Parathyroid adenoma (tissue), 2 donors: ENCODE results near the gene THEM4.

Experiments used
- H2AFZ ChIP-seq: fragments of 300-600 bp; sonication (generic); one replicate; pipeline ENCODE4 v1.7.0; 2017; ENCODE audit warnings: antibody characterized with exemption, mild to moderate bottlenecking
- H3K27ac ChIP-seq: fragments of 300-600 bp; sonication (generic); one replicate; pipeline ENCODE4 v1.7.0; 2017
- H3K27me3 ChIP-seq: fragments of 300-600 bp; sonication (generic); one replicate; pipeline ENCODE4 v1.7.0; 2017; ENCODE audit warnings: low read length; ENCODE audit not compliant: control insufficient read depth, insufficient read depth
- H3K36me3 ChIP-seq: fragments of 300-600 bp; sonication (generic); one replicate; pipeline ENCODE4 v1.7.0; 2017; ENCODE audit warnings: low read length; ENCODE audit not compliant: control insufficient read depth, insufficient read depth
- H3K4me1 ChIP-seq: fragments of 300-600 bp; sonication (generic); one replicate; pipeline ENCODE4 v1.7.0; 2017; ENCODE audit warnings: control low read depth
- H3K4me2 ChIP-seq: fragments of 300-600 bp; sonication (generic); one replicate; pipeline ENCODE4 v1.7.0; 2017; ENCODE audit warnings: low read length
- H3K4me3 ChIP-seq: fragments of 300-600 bp; sonication (generic); one replicate; pipeline ENCODE4 v1.7.0; 2017; ENCODE audit warnings: low read depth, low read length
- H3K79me2 ChIP-seq: fragments of 300-600 bp; sonication (generic); one replicate; pipeline ENCODE4 v1.7.0; 2017; ENCODE audit warnings: control low read depth
- H3K9ac ChIP-seq: fragments of 300-600 bp; sonication (generic); one replicate; pipeline ENCODE4 v1.7.0; 2017; ENCODE audit warnings: mild to moderate bottlenecking
- H3K9me3 ChIP-seq: fragments of 300-600 bp; sonication (generic); one replicate; pipeline ENCODE4 v1.7.0; 2017; ENCODE audit warnings: low read length; ENCODE audit not compliant: control insufficient read depth
- TF ChIP-seq, protein P1 (sequence below): fragments of 300-600 bp; sonication (generic); IDR thresholded peaks from one replicate; pipeline ENCODE4 v1.7.0; 2017; ENCODE audit warnings: antibody characterized with exemption, mild to moderate bottlenecking
- donor health status: primary hyperparathyroidism.

THEM4 gene

DNA sequence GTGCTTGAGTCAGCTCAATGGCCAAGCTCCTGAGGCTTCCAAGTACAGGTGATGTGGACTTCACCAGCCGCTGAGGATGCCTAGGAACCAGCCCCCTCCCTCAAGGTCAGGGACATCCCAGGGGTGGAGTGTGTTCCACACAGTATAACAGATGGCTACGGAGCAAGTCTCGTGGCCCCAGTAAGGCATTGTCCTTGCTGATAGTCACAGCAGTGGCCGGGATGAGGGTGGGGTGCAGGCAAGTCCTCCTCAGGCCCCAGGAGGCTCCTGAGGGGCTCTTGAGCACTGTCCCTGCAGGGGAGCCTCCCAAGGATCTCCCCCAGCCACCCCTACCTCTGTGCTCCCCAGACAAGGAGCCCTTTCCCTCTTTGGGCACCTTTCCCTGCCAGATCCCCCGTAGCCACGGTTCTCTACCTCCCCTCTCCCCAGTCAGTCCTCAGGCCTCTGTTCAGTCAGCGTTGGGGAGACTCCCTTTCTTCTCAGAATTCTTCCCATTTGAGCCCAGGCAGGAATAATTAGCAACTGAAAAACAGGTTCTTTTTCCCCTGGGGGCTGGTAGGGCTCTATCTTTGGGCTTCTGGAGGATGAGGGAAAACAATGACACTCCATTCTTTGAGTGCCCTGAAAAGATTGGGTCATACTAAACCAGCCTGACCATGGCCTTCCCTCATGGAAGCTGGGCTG, 48.7 kb downstream of the THEM4 start:
- TF ChIP-seq, protein P1, sequence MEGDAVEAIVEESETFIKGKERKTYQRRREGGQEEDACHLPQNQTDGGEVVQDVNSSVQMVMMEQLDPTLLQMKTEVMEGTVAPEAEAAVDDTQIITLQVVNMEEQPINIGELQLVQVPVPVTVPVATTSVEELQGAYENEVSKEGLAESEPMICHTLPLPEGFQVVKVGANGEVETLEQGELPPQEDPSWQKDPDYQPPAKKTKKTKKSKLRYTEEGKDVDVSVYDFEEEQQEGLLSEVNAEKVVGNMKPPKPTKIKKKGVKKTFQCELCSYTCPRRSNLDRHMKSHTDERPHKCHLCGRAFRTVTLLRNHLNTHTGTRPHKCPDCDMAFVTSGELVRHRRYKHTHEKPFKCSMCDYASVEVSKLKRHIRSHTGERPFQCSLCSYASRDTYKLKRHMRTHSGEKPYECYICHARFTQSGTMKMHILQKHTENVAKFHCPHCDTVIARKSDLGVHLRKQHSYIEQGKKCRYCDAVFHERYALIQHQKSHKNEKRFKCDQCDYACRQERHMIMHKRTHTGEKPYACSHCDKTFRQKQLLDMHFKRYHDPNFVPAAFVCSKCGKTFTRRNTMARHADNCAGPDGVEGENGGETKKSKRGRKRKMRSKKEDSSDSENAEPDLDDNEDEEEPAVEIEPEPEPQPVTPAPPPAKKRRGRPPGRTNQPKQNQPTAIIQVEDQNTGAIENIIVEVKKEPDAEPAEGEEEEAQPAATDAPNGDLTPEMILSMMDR = no peak
- H3K4me1 ChIP-seq = no peaks in the 10 kb centered on the region
- no peak overlapping the region for H3K9ac ChIP-seq

DNA sequence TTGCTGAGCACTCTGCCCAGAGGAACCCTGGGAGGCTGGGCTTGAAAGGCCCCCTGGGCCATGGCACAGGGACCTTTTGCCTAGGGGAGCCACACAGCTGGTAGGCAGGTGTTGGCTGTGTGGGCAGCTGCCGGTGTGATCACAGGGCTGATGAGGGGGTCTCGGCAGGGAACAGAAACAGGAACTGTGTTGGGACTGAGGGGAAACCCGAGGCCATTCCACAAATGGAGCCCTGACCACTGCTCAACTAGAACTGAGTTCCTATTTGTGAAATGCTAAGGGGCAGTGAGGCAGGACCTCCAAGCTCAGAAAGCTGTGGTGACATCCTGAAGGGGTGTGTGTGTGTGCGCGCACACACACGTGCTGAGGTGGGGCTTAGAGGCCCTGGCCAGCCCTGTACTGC, 49.4 kb downstream of the THEM4 start:
- Histone ChIP-seq H3K27ac (no peak overlapping the region), H3K36me3 (no peaks in the 10 kb centered on the region), H3K79me2 (no peaks in the 10 kb centered on the region), H3K4me2 (no peak overlapping the region), H3K4me1 (no peaks in the 10 kb centered on the region), H3K4me3 (no peak overlapping the region), H3K9me3 (no peaks in the 10 kb centered on the region), H2AFZ (no peak overlapping the region), H3K27me3 (no peaks in the 10 kb centered on the region), H3K9ac (no peak overlapping the region)
- TF ChIP-seq, protein P1 = no peak

More for the DNA sequence above, 48.7 kb downstream of the THEM4 start:
- Histone ChIP-seq H2AFZ (no peak overlapping the region), H3K4me3 (no peak overlapping the region), H3K4me2 (no peak overlapping the region), H3K79me2 (no peaks in the 10 kb centered on the region), H3K27ac (no peak overlapping the region), H3K9me3 (no peaks in the 10 kb centered on the region), H3K36me3 (no peaks in the 10 kb centered on the region), H3K27me3 (no peaks in the 10 kb centered on the region)

DNA sequence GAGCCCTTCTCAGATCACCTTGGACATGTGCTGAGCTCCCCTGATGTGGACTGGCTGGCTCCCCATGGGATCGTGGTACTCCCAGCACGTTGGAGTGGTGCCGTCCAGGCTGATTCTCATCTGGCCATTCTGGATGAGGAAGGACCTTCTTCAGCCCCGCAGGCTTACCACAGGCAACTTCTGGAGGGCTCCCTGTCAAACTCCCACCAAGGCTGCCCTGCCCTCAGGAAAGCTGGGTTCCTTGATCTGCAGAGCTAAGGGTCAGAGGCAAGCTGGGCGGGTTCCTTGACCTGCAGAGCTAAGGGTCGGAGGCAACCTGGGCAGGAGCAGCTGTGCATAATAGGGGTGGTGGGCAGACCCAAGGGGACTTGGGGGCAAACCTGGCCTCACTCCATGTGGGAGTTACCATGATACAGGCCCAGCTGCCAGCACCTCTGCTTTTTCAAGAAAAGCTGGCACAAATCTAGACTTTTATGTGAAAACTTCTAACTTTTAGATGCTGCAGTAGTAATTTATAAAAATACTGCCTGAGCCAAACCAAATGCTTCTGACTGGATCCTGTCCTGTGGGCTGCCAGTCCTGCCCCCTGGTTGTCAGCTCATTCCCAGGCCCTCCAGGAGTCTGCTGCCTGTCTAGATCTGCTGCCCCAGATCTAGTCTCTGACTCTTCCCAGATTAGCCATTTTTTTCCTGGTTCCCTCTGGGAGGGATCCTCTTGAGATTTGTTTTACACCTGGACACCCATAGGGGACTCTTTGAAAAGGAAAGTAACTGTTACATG, 50.2 kb downstream of the THEM4 start:
- Histone ChIP-seq H3K4me3 (no peak overlapping the region), H3K9me3 (no peaks in the 10 kb centered on the region), H3K27ac (no peak overlapping the region), H3K4me1 (no peaks in the 10 kb centered on the region), H3K9ac (no peak overlapping the region), H3K27me3 (no peaks in the 10 kb centered on the region), H3K79me2 (no peaks in the 10 kb centered on the region), H3K36me3 (no peaks in the 10 kb centered on the region), H3K4me2 (no peak overlapping the region), H2AFZ (no peak overlapping the region)
- TF ChIP-seq, protein P1 = no peak

DNA sequence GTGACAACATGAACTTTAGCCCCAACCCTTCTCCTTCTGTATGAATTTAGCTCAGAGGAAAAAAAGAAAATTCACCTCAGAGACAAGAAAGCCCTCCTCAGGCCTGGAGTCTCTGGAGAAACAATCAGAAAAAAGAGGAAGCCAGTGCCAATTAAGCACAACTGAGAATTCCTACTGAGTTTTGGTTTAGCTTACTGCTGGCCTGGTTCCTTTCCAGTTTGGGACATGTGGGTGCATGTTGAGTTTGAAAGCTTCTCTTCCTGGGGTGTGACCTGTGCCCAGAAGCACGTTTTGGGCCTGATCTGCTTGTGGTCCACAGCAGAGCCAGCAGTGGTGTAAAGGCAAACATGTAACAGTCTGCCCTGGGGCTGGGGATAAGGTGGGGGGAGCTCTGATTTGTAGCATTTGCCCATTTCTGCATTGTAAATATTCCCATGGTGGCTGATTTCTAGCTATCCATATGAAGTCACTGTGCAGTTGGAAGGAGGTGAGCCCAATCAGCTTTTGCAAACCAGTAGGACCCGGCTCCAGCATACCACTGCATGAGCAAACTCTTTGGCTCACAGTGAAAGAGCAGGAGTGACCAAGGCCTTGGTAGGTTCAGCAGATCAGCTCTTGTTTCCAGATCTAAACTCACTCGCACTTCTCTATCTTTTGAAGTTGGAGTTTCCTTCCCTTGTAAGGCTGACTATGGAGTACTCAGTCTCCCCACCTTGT, 51.1 kb downstream of the THEM4 start:
- Histone ChIP-seq H3K9ac (no peak overlapping the region), H3K9me3 (no peaks in the 10 kb centered on the region), H3K36me3 (no peaks in the 10 kb centered on the region), H3K4me1 (no peaks in the 10 kb centered on the region), H3K27me3 (no peaks in the 10 kb centered on the region), H2AFZ (no peak overlapping the region), H3K4me3 (no peak overlapping the region), H3K27ac (no peak overlapping the region), H3K79me2 (no peaks in the 10 kb centered on the region), H3K4me2 (no peak overlapping the region)
- TF ChIP-seq, protein P1 = no peak
